DND-41 (cell line): ENCODE data around the gene RAPH1.

Source experiments
- ATAC-seq: fragments of 200-7000 bp; cut with Tn5 transposase; 3 replicates; pipeline ENCODE4 v1.9.1; 2021; ENCODE audit warnings: low read depth; ENCODE audit not compliant: insufficient read depth
- DNase-seq: peaks from one replicate; pipeline ENCODE4 v3.0.0-alpha.2; 2020
- H2AFZ ChIP-seq: 2 replicates; pipeline ENCODE4 v1.6.0; 2012; ENCODE audit warnings: low read depth, low read length
- H3K27ac ChIP-seq: 2 replicates; pipeline ENCODE4 v1.5.1; 2012; ENCODE audit warnings: low read length, inconsistent platforms
- H3K27me3 ChIP-seq: fragments of 200-600 bp; sonication (generic); 2 replicates; pipeline ENCODE4 v1.6.0; 2012; ENCODE audit warnings: low read length, mild to moderate bottlenecking, inconsistent platforms; ENCODE audit not compliant: insufficient read depth, poor library complexity
- H3K36me3 ChIP-seq: 2 replicates; pipeline ENCODE4 v1.5.1; 2012; ENCODE audit warnings: low read length, inconsistent platforms; ENCODE audit not compliant: insufficient read depth
- H3K4me1 ChIP-seq: 2 replicates; pipeline ENCODE4 v1.5.1; 2012; ENCODE audit warnings: mild to moderate bottlenecking, low read length; ENCODE audit not compliant: insufficient read depth
- H3K4me2 ChIP-seq: 2 replicates; pipeline ENCODE4 v1.6.0; 2012; ENCODE audit warnings: mild to moderate bottlenecking, moderate library complexity, low read length, inconsistent platforms; ENCODE audit not compliant: insufficient read depth
- H3K4me3 ChIP-seq, 2 experiments: fragments of 200-600 bp in 1 of 2; shearing (Covaris generic) in 1 of 2; 2 replicates each; pipeline ENCODE4 v1.5.1; 2012 to 2016; ENCODE audit warnings: inconsistent platforms in 2 of 2, low read length in 2 of 2, mild to moderate bottlenecking in 2 of 2, low read depth in 1 of 2, moderate library complexity in 1 of 2
- H3K79me2 ChIP-seq: 2 replicates; pipeline ENCODE4 v1.6.0; 2012; ENCODE audit warnings: low read length, inconsistent platforms; ENCODE audit not compliant: insufficient read depth
- H3K9ac ChIP-seq: 2 replicates; pipeline ENCODE4 v1.6.0; 2012; ENCODE audit warnings: low read depth, mild to moderate bottlenecking, inconsistent platforms, low read length, moderate library complexity
- H3K9me3 ChIP-seq: 2 replicates; pipeline ENCODE4 v1.5.1; 2012; ENCODE audit warnings: low read length, moderate library complexity, mild to moderate bottlenecking, inconsistent platforms; ENCODE audit not compliant: insufficient read depth, severe bottlenecking
- H4K20me1 ChIP-seq: 2 replicates; pipeline ENCODE4 v1.6.0; 2012; ENCODE audit warnings: low read length; ENCODE audit not compliant: insufficient read depth
- EZH2 ChIP-seq: IDR thresholded peaks from 3 replicates; pipeline ENCODE4 v1.6.1; 2012; ENCODE audit warnings: borderline replicate concordance, low read depth, mild to moderate bottlenecking, moderate library complexity, low read length, inconsistent platforms; ENCODE audit not compliant: severe bottlenecking
- TF ChIP-seq, protein P1 (sequence below): IDR thresholded peaks from 2 replicates; pipeline ENCODE4 v1.5.1; 2012; ENCODE audit warnings: borderline replicate concordance, low read length, moderate library complexity, mild to moderate bottlenecking; ENCODE audit not compliant: poor library complexity, severe bottlenecking; ENCODE audit errors: extremely low read depth

RAPH1 gene

DNA sequence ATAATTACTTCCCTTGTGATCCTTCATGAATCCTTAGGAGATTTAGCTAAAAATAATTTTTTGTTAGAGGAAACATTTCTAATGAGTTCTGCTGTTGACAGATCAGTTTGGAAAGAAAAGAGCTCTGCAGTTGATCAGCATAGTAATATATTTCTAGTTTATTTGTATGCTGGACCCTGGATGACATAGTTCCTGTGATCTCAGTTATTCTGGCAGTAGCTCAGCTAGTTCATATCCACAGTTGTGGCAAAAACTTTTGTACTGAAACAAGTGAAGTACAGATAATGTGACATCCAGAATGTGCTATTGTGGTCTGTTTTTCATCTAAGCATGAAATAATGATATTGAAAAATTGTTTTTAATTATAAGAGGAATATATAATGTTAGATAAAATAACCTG lies 173.2 kb downstream of the RAPH1 start:
- no peak for TF ChIP-seq EZH2
- TF ChIP-seq, protein P1, sequence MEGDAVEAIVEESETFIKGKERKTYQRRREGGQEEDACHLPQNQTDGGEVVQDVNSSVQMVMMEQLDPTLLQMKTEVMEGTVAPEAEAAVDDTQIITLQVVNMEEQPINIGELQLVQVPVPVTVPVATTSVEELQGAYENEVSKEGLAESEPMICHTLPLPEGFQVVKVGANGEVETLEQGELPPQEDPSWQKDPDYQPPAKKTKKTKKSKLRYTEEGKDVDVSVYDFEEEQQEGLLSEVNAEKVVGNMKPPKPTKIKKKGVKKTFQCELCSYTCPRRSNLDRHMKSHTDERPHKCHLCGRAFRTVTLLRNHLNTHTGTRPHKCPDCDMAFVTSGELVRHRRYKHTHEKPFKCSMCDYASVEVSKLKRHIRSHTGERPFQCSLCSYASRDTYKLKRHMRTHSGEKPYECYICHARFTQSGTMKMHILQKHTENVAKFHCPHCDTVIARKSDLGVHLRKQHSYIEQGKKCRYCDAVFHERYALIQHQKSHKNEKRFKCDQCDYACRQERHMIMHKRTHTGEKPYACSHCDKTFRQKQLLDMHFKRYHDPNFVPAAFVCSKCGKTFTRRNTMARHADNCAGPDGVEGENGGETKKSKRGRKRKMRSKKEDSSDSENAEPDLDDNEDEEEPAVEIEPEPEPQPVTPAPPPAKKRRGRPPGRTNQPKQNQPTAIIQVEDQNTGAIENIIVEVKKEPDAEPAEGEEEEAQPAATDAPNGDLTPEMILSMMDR = no peak
- Histone ChIP-seq H3K9me3 (no peaks in the 10 kb centered on the region), H3K9ac (no peak overlapping the region), H3K27ac (no peak overlapping the region), H4K20me1 (peaks cover 13% of the 10 kb centered on the region; the same call in 1 of the 2 replicates), H3K4me3 (no peak overlapping the region), H3K4me1 (no peaks in the 10 kb centered on the region), H3K27me3 (no peaks in the 10 kb centered on the region), H3K4me2 (no peak overlapping the region), H3K79me2 (peaks cover 81% of the 10 kb centered on the region), H2AFZ (no peak overlapping the region), H3K36me3 (peaks cover 6% of the 10 kb centered on the region; the same call in 1 of the 2 replicates)
- no peak for ATAC-seq
- DNase-seq = no peak

DNA sequence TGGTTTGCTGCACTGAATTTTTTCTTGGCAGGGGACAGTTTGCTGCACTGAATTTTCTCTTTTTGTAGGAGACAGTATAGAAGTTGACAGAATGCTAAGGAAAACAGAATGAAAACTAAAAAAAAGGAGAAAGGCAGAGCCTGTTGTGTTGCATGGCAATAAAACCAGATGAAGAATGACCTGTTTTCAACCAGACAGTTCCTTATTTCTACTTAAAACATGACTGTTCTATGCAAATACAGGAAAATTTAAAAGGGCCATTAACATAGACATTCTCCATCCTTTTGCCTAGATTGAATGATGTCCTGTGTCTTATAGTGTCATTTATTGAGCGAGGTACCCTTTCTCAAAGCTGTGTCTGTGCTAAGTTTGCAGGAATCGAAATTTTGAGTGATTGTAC lies 173.6 kb downstream of the RAPH1 start:
- H3K4me3 ChIP-seq = no peak overlapping the region
- no peaks in the 10 kb centered on the region for H3K9me3 ChIP-seq
- TF ChIP-seq, protein P1 = no peak
- TF ChIP-seq EZH2 = no peak
- no peak overlapping the region for H3K4me2 ChIP-seq
- H3K27me3 ChIP-seq = no peaks in the 10 kb centered on the region
- DNase-seq = no peak
- no peak overlapping the region for H2AFZ ChIP-seq
- H3K27ac ChIP-seq = no peak overlapping the region
- H4K20me1 ChIP-seq = peaks cover 13% of the 10 kb centered on the region; the same call in 1 of the 2 replicates
- H3K79me2 ChIP-seq = peaks cover 81% of the 10 kb centered on the region
- H3K4me1 ChIP-seq = no peaks in the 10 kb centered on the region
- no peak for ATAC-seq
- 0 out of 2 replicates have a peak, but pooled peaks cover 2% of the 10 kb centered on the region for H3K36me3 ChIP-seq
- H3K9ac ChIP-seq = no peak overlapping the region

DNA sequence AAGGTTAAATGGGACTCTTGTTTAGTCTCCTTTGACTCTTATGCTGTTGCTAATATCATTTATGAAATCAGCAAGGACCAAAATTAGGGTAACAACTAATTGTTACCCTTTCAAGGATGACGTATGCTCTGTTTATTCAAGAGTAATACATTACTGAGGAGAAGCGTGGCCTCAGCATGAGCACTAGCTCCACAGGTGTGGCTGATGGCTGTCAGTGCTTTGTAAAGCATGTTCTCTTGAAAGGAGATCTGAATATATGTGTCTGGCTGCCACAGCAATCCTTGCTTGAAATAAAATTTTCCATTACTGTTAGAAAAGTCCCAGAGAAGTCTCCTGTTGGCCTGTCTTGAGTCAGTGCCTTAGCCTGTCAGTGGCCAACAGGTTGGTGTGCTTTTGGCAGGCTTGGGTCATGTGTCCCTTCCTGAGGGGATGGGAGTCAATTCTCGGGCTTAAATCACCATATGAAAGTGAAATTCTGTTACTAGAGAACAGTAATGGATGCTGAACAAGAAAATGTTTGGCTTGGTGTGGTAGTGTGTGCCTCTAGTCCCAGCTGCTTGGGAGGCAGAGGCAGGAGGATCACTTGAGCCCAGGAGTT lies 174.2 kb downstream of the RAPH1 start:
- Histone ChIP-seq H4K20me1 (peaks cover 13% of the 10 kb centered on the region; the same call in 1 of the 2 replicates), H3K4me2 (no peak overlapping the region), H3K36me3 (no peaks in the 10 kb centered on the region), H3K4me3 (no peak overlapping the region), H3K9ac (no peak overlapping the region), H2AFZ (no peak overlapping the region), H3K79me2 (peaks cover 79% of the 10 kb centered on the region), H3K9me3 (no peaks in the 10 kb centered on the region), H3K27ac (no peak overlapping the region), H3K27me3 (no peaks in the 10 kb centered on the region), H3K4me1 (no peaks in the 10 kb centered on the region)
- DNase-seq = no peak
- ATAC-seq = peak; percentile 31; the same call in 1 of the 3 replicates
- TF ChIP-seq EZH2 = no peak
- TF ChIP-seq, protein P1 = no peak
